Endothelial cell of umbilical vein (primary cell): ENCODE results near the gene ITGA8. TPM values are rescaled to one million over a fixed set of nuclear protein-coding genes. Genes with fewer than 3 reads are reported as not detected.

Experiments
- BruUV-seq: library from RNA; stranded (reverse); fragments of 400-500 nt; replicated peaks from 2 replicates; lab custom pipeline; 2021; lab: Mats Ljungman, UMichigan
- CTCF ChIA-PET: fragments of 300-600, 350-600 bp; sonication (Branson Sonifier 250); formaldehyde crosslinking; loops from one replicate; lab custom pipeline; 2021; ENCODE audit warnings: antibody characterized with exemption, inconsistent platforms; lab: Charles Lee
- POLR2A ChIA-PET: fragments of 300-600, 350-600 bp; sonication (Branson Sonifier 250); formaldehyde crosslinking; loops from one replicate; lab custom pipeline; 2021; ENCODE audit warnings: antibody characterized with exemption, inconsistent platforms; lab: Charles Lee
- DNase-seq: peaks from one replicate; pipeline ENCODE4 v3.0.0-alpha.2; 2011; ENCODE audit warnings: low read depth, low spot score
- FAIRE-seq: peaks from 2 replicates; lab custom pipeline; 2011; peaks lifted over from hg19 to GRCh38; lab: Jason Lieb, UNC
- H2AFZ ChIP-seq: 2 replicates; pipeline ENCODE4 v1.6.0; 2012; ENCODE audit warnings: low read depth, low read length, control low read depth, inconsistent platforms
- H3K27ac ChIP-seq: 2 replicates; pipeline ENCODE4 v1.5.1; 2011; ENCODE audit warnings: low read depth, mild to moderate bottlenecking, control low read depth, low read length, moderate library complexity; ENCODE audit not compliant: insufficient read depth
- H3K27me3 ChIP-seq, 2 experiments: 2 replicates each; pipeline versions ENCODE4 v1.6.0 to v1.6.1; 2011; ENCODE audit warnings: low read length in 2 of 2, mixed read lengths in 1 of 2; ENCODE audit not compliant: control insufficient read depth in 2 of 2, insufficient read depth in 2 of 2
- H3K36me3 ChIP-seq, 2 experiments: 2 replicates in 1 of 2; 3 replicates in 1 of 2; pipeline ENCODE4 v1.5.1; 2011; ENCODE audit warnings: low read length in 2 of 2, mild to moderate bottlenecking in 1 of 2, moderate library complexity in 1 of 2; ENCODE audit not compliant: control insufficient read depth in 2 of 2, insufficient read depth in 2 of 2; ENCODE audit errors: extremely low read depth in 1 of 2
- H3K4me1 ChIP-seq: 3 replicates; pipeline ENCODE4 v1.5.1; 2011; ENCODE audit warnings: mild to moderate bottlenecking, low read length; ENCODE audit not compliant: control insufficient read depth, insufficient read depth; ENCODE audit errors: extremely low read depth
- H3K4me2 ChIP-seq: 2 replicates; pipeline ENCODE4 v1.6.1; 2011; ENCODE audit warnings: low read length, control low read depth, mixed read lengths; ENCODE audit not compliant: insufficient read depth
- H3K4me3 ChIP-seq, 3 experiments: fragments of 200-600 bp in 1 of 3; sonication (generic), shearing (Covaris generic) in 1 of 3; replicated peaks in 1 of 3; 2 replicates each; pipeline ENCODE4 v1.5.1; 2011 to 2016; ENCODE audit warnings: control low read depth in 3 of 3, low read length in 3 of 3, mild to moderate bottlenecking in 2 of 3, inconsistent platforms in 1 of 3, low read depth in 1 of 3, moderate library complexity in 1 of 3; ENCODE audit not compliant: insufficient read depth in 1 of 3
- H3K79me2 ChIP-seq: 2 replicates; pipeline ENCODE4 v1.6.0; 2012; ENCODE audit warnings: low read length, inconsistent platforms; ENCODE audit not compliant: control insufficient read depth, insufficient read depth
- H3K9ac ChIP-seq: replicated peaks from 2 replicates; pipeline ENCODE3; 2011; ENCODE audit warnings: low read length, control low read depth; ENCODE audit not compliant: insufficient read depth; ENCODE audit errors: extremely low read depth
- H3K9me1 ChIP-seq: replicated peaks from 3 replicates; pipeline ENCODE4 v1.6.0; 2011; ENCODE audit warnings: mild to moderate bottlenecking, low read length; ENCODE audit not compliant: control insufficient read depth, insufficient read depth; ENCODE audit errors: extremely low read depth
- H3K9me3 ChIP-seq: replicated peaks from 2 replicates; pipeline ENCODE4 v1.5.1; 2012; ENCODE audit warnings: low read length, inconsistent platforms; ENCODE audit not compliant: control insufficient read depth, insufficient read depth
- H4K20me1 ChIP-seq: replicated peaks from 2 replicates; pipeline ENCODE3; 2011; ENCODE audit warnings: mild to moderate bottlenecking, low read length; ENCODE audit not compliant: control insufficient read depth, insufficient read depth; ENCODE audit errors: extremely low read depth
- CTCF ChIP-seq, 2 donors: IDR thresholded peaks; 1 replicate in 1 of 2; 2 replicates in 1 of 2; pipeline ENCODE4 v1.5.1; 2011; ENCODE audit warnings: low read length in 2 of 2, mild to moderate bottlenecking in 2 of 2, moderate library complexity in 2 of 2, control low read depth in 1 of 2, inconsistent platforms in 1 of 2, low read depth in 1 of 2; ENCODE audit not compliant: insufficient read depth in 1 of 2; ENCODE audit errors: extremely low read depth in 1 of 2
- EZH2 ChIP-seq: IDR thresholded peaks from 2 replicates; pipeline ENCODE4 v1.6.1; 2012; ENCODE audit warnings: borderline replicate concordance, low read depth, mild to moderate bottlenecking, moderate library complexity, low read length, inconsistent platforms; ENCODE audit not compliant: severe bottlenecking
- FOS ChIP-seq: IDR thresholded peaks from 2 replicates; pipeline ENCODE4 v1.6.1; 2011; ENCODE audit warnings: mild to moderate bottlenecking, low read length, moderate library complexity, borderline replicate concordance; ENCODE audit not compliant: insufficient read depth
- GATA2 ChIP-seq: IDR thresholded peaks from 2 replicates; pipeline ENCODE4 v1.7.0; 2011; ENCODE audit warnings: low read depth, mild to moderate bottlenecking, moderate library complexity, mixed read lengths, low read length; ENCODE audit not compliant: insufficient read length, insufficient read depth
- JUN ChIP-seq: IDR thresholded peaks from 2 replicates; pipeline ENCODE4 v1.6.1; 2011; ENCODE audit warnings: borderline replicate concordance, low read depth; ENCODE audit not compliant: insufficient read length, insufficient read depth
- MYC ChIP-seq: IDR thresholded peaks from one replicate; pipeline ENCODE4 v1.6.1; 2011; ENCODE audit warnings: mild to moderate bottlenecking, low read depth, low read length
- POLR2A ChIP-seq: IDR thresholded peaks from 2 replicates; pipeline ENCODE4 v1.6.1; 2012; ENCODE audit warnings: low read depth, mild to moderate bottlenecking, control low read depth, low read length
- POLR2AphosphoS5 ChIP-seq: IDR thresholded peaks from 2 replicates; pipeline ENCODE4 v1.6.1; 2012; ENCODE audit warnings: low read depth, mild to moderate bottlenecking, control low read depth, low read length, moderate library complexity; ENCODE audit not compliant: insufficient read depth
- dilution Hi-C: fragments of 300-500 bp; cut with MboI; formaldehyde crosslinking; loops from one replicate; pipeline ENCODE4 v1.15.0; 2019; ENCODE audit warnings: low sequenced_read_pairs; ENCODE audit not compliant: extremely low pct_ligation_motif_present
- intact Hi-C: fragments of 100-400 bp; cut with micrococcal nuclease; formaldehyde crosslinking; loops from one replicate; pipeline ENCODE4 v1.10.0; 2022
- polyA plus RNA-seq, 4 experiments: library from polyadenylated mRNA; depleted of rRNA in 3 of 4; stranded (reverse) in 3 of 4; unstranded in 1 of 4; fragments of >200 nt; gene quantifications; 2 replicates each; pipeline versions ENCODE4 v1.2.1 to v1.2.3, GENCODE V29; 2011 to 2012; ENCODE audit warnings: missing spikeins in 1 of 4
- total RNA-seq: library from RNA; stranded (reverse); gene quantifications from 2 replicates; pipeline ENCODE4 v1.2.3, GENCODE V29; 2021
- TF ChIP-seq, protein P1 (sequence below): IDR thresholded peaks from 2 replicates; pipeline ENCODE4 v1.6.1; 2011; ENCODE audit not compliant: insufficient read depth, insufficient read length

Gene ITGA8
- total and polyA plus RNA-seq, 2 donors (not counting 3 experiments of a cell fraction or from before 2014, with no cell fraction given): 0.04 to 0.40 TPM

GRCh38 chr10:15724683-15725082 is 5.0 kb upstream of the ITGA8 start:
- Histone ChIP-seq H2AFZ (no peak overlapping the region), H3K9ac (no peak overlapping the region), H3K27ac (no peak overlapping the region), H4K20me1 (no peaks in the 10 kb centered on the region), H3K4me3 (no peak overlapping the region), H3K27me3 (peaks cover 19 to 20% of the 10 kb centered on the region in 2 experiments), H3K4me1 (peaks cover 4% of the 10 kb centered on the region), H3K9me3 (no peaks in the 10 kb centered on the region), H3K4me2 (no peak overlapping the region), H3K9me1 (no peaks in the 10 kb centered on the region), H3K36me3 (no peaks in the 10 kb centered on the region), H3K79me2 (no peaks in the 10 kb centered on the region)
- ChIA-PET CTCF (interaction anchor here (0.7 to 4.0 kb wide), 12 partner anchors 37 to 296 kb away, joined by 3 to 44 read pairs (median 4); no protein-coding TSS in a partner anchor), POLR2A (no interaction called here)
- no TSS peak for BruUV-seq
- intact Hi-C loops (loop anchor here (1.0 to 2.0 kb wide), 3 partner anchors 140 to 290 kb away; no protein-coding TSS in a partner anchor), dilution Hi-C loops (no loop called here)
- FAIRE-seq (no peak), DNase-seq (no peak)
- TF ChIP-seq POLR2AphosphoS5 (no peak), JUN (no peak), MYC (no peak), EZH2 (no peak), GATA2 (no peak), FOS (no peak), POLR2A (no peak), CTCF (IDR thresholded peaks at IDR 0.05; ENCODE audit: extremely low read depth in 1 of 2, insufficient read depth in 1 of 2, low read depth in 1 of 2, low read length in 2 of 2) (no peak)
- TF ChIP-seq, protein P1, sequence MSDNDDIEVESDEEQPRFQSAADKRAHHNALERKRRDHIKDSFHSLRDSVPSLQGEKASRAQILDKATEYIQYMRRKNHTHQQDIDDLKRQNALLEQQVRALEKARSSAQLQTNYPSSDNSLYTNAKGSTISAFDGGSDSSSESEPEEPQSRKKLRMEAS: no peak
